ENCODE measurements around the gene NFATC2.

DNA sequence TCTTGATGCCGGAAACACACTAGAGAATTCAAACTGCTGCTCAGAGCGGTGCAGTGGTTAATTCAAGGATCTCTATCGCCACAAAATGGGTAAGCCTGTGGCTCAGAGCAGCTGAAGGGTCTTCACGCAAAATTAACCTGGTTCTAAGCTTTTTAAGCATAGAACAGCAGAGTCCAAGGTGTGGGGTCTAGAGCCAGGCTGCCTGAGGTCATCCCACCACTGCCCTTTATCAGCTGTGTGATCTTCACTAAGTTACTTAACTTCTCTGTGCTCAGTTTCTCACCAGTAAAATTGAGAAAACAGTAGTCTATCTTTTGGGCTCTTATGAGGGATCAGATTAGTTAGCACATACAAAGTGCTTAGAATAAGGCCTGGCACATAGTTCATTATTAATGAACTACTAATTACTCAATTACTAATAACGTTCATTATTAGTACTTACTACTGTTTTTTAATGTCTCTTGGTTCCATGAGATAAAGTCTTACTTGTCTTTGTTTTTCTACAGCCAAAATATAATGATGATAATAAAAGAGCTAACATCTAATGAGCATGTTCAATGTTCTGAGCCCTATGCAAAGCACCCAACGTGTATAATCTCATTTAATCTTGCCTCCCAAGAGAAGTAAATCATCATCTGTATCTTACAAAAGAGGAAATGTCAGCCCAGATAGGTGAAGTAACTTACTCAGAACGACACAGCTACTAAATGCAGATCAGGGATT is 92.9 kb downstream of the NFATC2 start:
- TF ChIP-seq CEBPB (IDR thresholded peaks at IDR 0.05) = no peak
- TF ChIP-seq EP300 (IDR thresholded peaks at IDR 0.05; ENCODE audit: borderline replicate concordance) = no peak
- no peak for TF ChIP-seq YY1 (IDR thresholded peaks at IDR 0.05; ENCODE audit: low read depth)
- TF ChIP-seq REST (IDR thresholded peaks at IDR 0.05; ENCODE audit: low read depth) = no peak
- TF ChIP-seq FOXM1 (IDR thresholded peaks at IDR 0.05; ENCODE audit: borderline replicate concordance, low read depth) = no peak
- no peak for TF ChIP-seq TCF12 (IDR thresholded peaks at IDR 0.05; ENCODE audit: low read depth)
